OCI-LY7 (cell line): ENCODE results near the gene TRIM38. TPM values are rescaled to one million over a fixed set of nuclear protein-coding genes. Genes with fewer than 3 reads are reported as not detected.
A peak's percentile ranks its signal among the peaks of the same experiment; 100 is the strongest.

Source experiments
- BruUV-seq: library from RNA; stranded (reverse); fragments of 400-500 nt; replicated peaks from 2 replicates; lab custom pipeline; 2021; lab: Mats Ljungman, UMichigan
- CTCF ChIA-PET: fragments of 300-600 bp; sonication (Branson Sonifier 250); formaldehyde crosslinking; loops from one replicate; lab custom pipeline; 2022; ENCODE audit warnings: antibody characterized with exemption; ENCODE audit not compliant: unreplicated experiment; lab: Charles Lee
- POLR2A ChIA-PET: fragments of 300-600 bp; sonication (Branson Sonifier 250); formaldehyde crosslinking; loops from one replicate; lab custom pipeline; 2022; ENCODE audit warnings: antibody characterized with exemption; lab: Charles Lee
- DNase-seq: peaks from one replicate; pipeline ENCODE4 v3.0.0-alpha.2; 2015; ENCODE audit warnings: low spot score
- H2AFZ ChIP-seq: fragments of 200-600 bp; sonication (generic), shearing (Covaris generic); 2 replicates; pipeline ENCODE4 v1.6.1; 2014; ENCODE audit warnings: mild to moderate bottlenecking, antibody characterized with exemption, low read length, moderate library complexity
- H3K27ac ChIP-seq: fragments of 200-600 bp; sonication (generic); 2 replicates; pipeline ENCODE4 v1.5.1; 2014; ENCODE audit warnings: mixed run types, low read depth, mild to moderate bottlenecking, moderate library complexity, low read length, inconsistent platforms; ENCODE audit not compliant: poor library complexity, severe bottlenecking
- H3K36me3 ChIP-seq: fragments of 200-600 bp; sonication (generic); 2 replicates; pipeline ENCODE4 v1.6.1; 2014; ENCODE audit warnings: mild to moderate bottlenecking, antibody characterized with exemption, low read length, moderate library complexity, mixed read lengths; ENCODE audit not compliant: insufficient read depth
- H3K4me1 ChIP-seq: fragments of 200-600 bp; sonication (generic); 2 replicates; pipeline ENCODE4 v1.5.1; 2014; ENCODE audit warnings: mild to moderate bottlenecking, low read length; ENCODE audit not compliant: insufficient read depth, poor library complexity, severe bottlenecking
- H3K4me2 ChIP-seq: fragments of 200-600 bp; sonication (generic); 2 replicates; pipeline ENCODE4 v1.6.1; 2014; ENCODE audit warnings: mild to moderate bottlenecking, low read length
- H3K4me3 ChIP-seq: fragments of 200-600 bp; sonication (generic); 2 replicates; pipeline ENCODE4 v1.5.1; 2014; ENCODE audit warnings: mild to moderate bottlenecking, low read depth, low read length; ENCODE audit not compliant: poor library complexity, severe bottlenecking
- H3K79me2 ChIP-seq: fragments of 200-600 bp; sonication (generic); 2 replicates; pipeline ENCODE4 v1.6.1; 2016; ENCODE audit warnings: low read depth, mild to moderate bottlenecking, low read length, moderate library complexity, mixed read lengths; ENCODE audit not compliant: insufficient read depth
- H3K9me2 ChIP-seq: fragments of 200-600 bp; sonication (generic); 2 replicates; pipeline ENCODE4 v1.6.1; 2016; ENCODE audit warnings: mild to moderate bottlenecking, low read length, mixed read lengths; ENCODE audit not compliant: insufficient read depth
- H3K9me3 ChIP-seq: fragments of 200-600 bp; sonication (generic); 2 replicates; pipeline ENCODE4 v1.6.1; 2014; ENCODE audit warnings: mild to moderate bottlenecking, mixed run types, low read length, mixed read lengths
- H4K20me1 ChIP-seq: fragments of 200-600 bp; sonication (generic); 2 replicates; pipeline ENCODE4 v1.6.1; 2014; ENCODE audit warnings: mild to moderate bottlenecking, antibody characterized with exemption, low read length, moderate library complexity, mixed read lengths; ENCODE audit not compliant: insufficient read depth
- CTCF ChIP-seq: fragments of 200-600 bp; sonication (generic); conservative IDR thresholded peaks from 2 replicates; pipeline ENCODE4 v1.5.1; 2014; ENCODE audit warnings: mild to moderate bottlenecking, antibody characterized with exemption, low read length, moderate library complexity, mixed read lengths
- EZH2phosphoT487 ChIP-seq: fragments of 200-600 bp; sonication (generic); IDR thresholded peaks from 2 replicates; pipeline ENCODE4 v1.6.1; 2018; ENCODE audit warnings: low read depth, borderline replicate concordance, mild to moderate bottlenecking, mixed run types, antibody characterized with exemption, low read length, moderate library complexity, mixed read lengths
- intact Hi-C: fragments of 100-400 bp; cut with micrococcal nuclease; formaldehyde crosslinking; loops from one replicate; pipeline ENCODE4 v1.10.0; 2022; ENCODE audit not compliant: unreplicated experiment
- total RNA-seq, 2 experiments: library from RNA; depleted of rRNA in 1 of 2; stranded (reverse); fragments of >200 nt in 1 of 2; shearing (Covaris generic) in 1 of 2; gene quantifications; 2 replicates each; pipeline ENCODE4 v1.2.3, GENCODE V29; 2014 to 2022

The TRIM38 gene
- total RNA-seq, 2 experiments from 2014 or later = 12.8 to 14.8 TPM

- H3K27ac ChIP-seq = no peak overlapping the region
- 0 out of 2 replicates have a peak overlapping the region, but pooled peaks have one; percentile 5 for H2AFZ ChIP-seq
Measured at GRCh38 chr6:26017632-26017966, 55.0 kb downstream of the TRIM38 start.

GRCh38 chr6:26019261-26019830 is 56.7 kb downstream of the TRIM38 start:
- H3K4me3 ChIP-seq = peak overlapping the region; percentile 75

More at GRCh38 chr6:26017632-26017966, 55.0 kb downstream of the TRIM38 start:
- no TSS peak for BruUV-seq
- Histone ChIP-seq H3K79me2 (no peaks in the 10 kb centered on the region), H4K20me1 (no peaks in the 10 kb centered on the region), H3K4me1 (peaks cover 29% of the 10 kb centered on the region), H3K36me3 (no peaks in the 10 kb centered on the region; the same call in 1 of the 2 replicates), H3K9me3 (peaks cover 9% of the 10 kb centered on the region), H3K4me2 (peak overlapping the region; percentile 51; the same call in 1 of the 2 replicates), H3K4me3 (peak overlapping the region; percentile 11), H3K9me2 (no peaks in the 10 kb centered on the region)
- peak; percentile 72 for DNase-seq
- intact Hi-C loops = loop anchor here (10.0 kb wide), 1 partner anchor 1457 kb away; the partner anchor contains the start of gene ZNF184
- TF ChIP-seq EZH2phosphoT487 (no peak), CTCF (peak; percentile 58)
- CTCF ChIA-PET = no interaction called here
- POLR2A ChIA-PET = interaction anchor here (0.5 to 2.7 kb wide), 8 partner anchors 9 to 647 kb away, joined by 3 to 11 read pairs (median 4); a partner anchor contains a TSS

More at GRCh38 chr6:26019261-26019830, 56.7 kb downstream of the TRIM38 start:
- Histone ChIP-seq H3K79me2 (no peaks in the 10 kb centered on the region), H3K4me2 (peak overlapping the region; percentile 98; the same call in 1 of the 2 replicates), H3K27ac (peak overlapping the region; percentile 99), H3K9me3 (peaks cover 9% of the 10 kb centered on the region), H3K4me1 (peaks cover 46% of the 10 kb centered on the region), H4K20me1 (no peaks in the 10 kb centered on the region), H3K36me3 (no peaks in the 10 kb centered on the region; the same call in 1 of the 2 replicates), H3K9me2 (no peaks in the 10 kb centered on the region), H2AFZ (no peak overlapping the region; the same call in 1 of the 2 replicates)
- intact Hi-C loops = loop anchor here (10.0 kb wide), 1 partner anchor 1455 kb away; the partner anchor contains the start of gene ZNF184
- no peak for TF ChIP-seq EZH2phosphoT487
- TF ChIP-seq CTCF = no peak
- no peak for DNase-seq
- ChIA-PET CTCF (no interaction called here), POLR2A (interaction anchor here (0.5 to 17.2 kb wide), 22 partner anchors 8 to 1848 kb away, joined by 3 to 793 read pairs (median 9); partner anchors contain the start of gene TRIM38)
- no TSS peak for BruUV-seq
